ENCODE data around the gene ANXA1.
"Not testable (repeated sequence)": the region's sequence is repeated elsewhere in the genome, so short reads cannot be mapped to it uniquely, and the experiment has no call there.

The ANXA1 gene

DNA sequence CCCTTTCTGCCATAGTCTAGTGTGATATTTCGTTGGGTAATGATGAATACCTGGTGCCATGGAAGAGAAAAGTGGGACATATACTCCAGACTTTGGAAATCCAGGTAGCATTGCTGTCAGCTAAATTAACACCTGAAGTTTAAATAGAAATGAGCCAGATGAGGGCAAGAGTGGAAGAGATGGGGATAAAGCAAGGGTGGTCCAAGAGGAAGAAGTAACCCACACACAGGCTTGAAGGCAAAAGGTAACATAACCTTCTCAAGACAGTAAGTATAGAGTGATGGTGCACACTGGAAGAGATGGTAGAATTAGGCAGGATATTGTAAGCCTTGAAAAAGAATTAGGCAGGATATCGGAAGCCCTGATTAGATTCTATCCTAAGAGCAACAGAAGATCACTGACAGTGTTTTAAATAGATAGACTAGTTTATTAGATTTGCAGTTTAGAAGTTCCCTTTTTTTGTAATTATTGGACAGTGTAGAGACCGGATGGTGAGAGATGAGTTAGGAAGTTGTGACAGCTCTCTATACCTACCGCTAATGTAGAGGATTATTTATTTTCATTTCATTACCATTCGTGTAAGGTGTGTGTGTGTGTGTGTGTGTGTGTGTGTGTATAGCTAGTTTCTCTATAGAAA, 16.8 kb downstream of the ANXA1 start:
- no peak for DNase-seq (ENCODE audit: low read depth in 2 of 2)

DNA sequence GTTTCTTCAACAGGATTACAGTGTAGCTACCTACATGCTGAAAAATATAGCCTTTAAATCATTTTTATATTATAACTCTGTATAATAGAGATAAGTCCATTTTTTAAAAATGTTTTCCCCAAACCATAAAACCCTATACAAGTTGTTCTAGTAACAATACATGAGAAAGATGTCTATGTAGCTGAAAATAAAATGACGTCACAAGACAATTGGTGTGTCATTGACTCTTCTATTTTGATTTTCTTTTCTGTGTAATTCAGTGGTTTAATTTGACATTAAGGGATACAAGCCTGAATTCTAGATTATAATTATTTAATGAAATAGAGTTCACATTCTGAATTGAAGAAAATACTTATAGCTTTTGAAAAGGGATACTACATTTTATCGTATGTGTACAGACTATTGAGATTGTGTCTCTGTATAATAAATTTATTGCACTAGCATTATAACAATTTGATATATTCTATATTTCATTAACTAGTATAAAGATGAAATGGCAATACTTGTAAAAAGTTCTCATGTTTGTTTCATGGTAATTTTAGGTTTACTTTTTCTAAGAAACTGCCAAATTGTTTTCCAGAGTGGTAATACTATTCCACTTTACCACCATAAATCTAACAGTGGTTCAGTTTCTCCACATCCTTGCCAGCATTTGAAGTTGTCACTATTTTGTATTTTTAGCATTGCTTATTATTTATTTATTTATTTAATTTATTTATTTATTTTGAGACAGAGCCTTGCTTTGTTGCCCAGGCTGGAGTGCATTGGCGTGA, 18.7 kb downstream of the ANXA1 start:
- no peak for DNase-seq (ENCODE audit: low read depth in 2 of 2)

DNA sequence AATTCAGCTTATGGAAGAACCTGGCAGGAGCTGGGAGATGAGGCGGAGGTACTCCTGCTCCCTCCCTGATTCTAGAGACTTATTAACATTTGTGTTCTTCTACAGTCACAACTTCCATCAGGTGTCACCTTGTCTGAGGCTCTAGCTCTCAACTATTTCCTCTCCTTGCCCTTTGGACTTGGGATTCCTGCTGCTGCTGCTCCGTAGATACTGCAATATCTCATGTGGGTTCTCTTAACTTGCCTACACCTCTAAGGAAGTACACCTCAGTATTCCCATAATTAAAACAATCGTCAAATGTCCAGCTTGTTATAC, 21.2 kb downstream of the ANXA1 start:
- DNase-seq (ENCODE audit: low read depth in 2 of 2) = no peak

DNA sequence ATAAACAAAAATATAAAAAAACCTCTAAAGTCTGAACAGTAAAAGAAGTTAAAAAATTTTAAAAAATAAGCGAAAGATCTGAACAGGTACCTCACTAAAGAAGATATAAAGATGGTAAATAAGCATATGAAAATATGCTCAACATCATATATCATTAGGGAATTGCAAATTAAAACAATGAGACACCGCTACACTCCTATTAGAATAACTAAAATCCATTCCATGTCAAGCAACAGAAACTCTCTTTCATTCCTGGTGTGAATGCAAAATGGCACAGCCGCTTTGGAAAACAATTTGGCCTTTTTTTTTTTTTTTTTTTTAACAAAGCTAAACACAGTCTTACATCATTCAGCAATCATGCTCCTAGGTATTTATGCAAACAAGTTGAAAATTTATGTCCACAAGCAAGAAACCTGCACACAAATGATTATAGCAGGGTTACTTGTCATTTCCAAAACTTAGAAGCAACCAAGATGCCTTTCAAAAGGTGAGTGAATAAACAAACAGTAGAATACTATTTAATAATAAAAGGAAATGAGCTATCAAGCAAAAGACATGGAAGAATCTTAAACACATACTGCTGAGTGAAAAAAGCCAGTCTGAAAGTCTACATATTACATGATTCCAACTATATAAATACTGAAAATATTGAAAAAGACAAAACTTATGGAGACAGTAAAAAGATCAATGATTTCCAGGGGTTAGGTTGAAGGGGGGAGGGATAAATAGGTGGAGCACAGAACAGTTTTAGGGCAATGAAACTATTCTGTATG, 22.1 kb downstream of the ANXA1 start:
- DNase-seq (ENCODE audit: low read depth in 2 of 2) = no peak

DNA sequence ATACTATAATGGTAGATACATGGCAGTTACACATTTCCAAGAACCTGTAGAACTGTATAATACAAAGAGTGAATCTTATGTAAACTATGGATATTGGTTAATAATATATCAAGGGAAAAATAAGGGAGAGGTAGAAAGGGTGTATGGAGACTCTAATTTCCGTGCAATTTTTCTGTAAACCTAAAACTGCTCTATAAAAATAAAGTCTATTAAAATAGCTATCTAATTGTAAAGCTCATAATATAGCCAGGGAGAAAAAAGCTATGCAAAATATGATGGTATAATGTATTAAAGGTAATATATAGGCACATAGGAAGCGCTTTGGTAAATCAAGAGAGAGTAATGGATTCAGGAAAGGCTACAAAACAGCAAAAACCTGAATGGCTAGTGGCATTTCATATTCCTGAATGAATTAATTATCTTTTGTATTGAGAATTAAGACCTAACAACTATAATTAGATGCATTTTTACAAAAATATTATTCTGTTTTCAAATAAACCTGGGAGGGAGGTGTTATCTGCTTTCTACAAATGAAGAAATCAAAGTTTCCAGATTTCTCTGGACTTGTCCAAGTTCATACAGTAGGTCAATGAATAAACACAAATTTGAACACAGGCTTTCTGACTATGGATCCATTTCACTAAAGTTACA, 22.8 kb downstream of the ANXA1 start:
- DNase-seq (ENCODE audit: low read depth in 2 of 2) = no peak

DNA sequence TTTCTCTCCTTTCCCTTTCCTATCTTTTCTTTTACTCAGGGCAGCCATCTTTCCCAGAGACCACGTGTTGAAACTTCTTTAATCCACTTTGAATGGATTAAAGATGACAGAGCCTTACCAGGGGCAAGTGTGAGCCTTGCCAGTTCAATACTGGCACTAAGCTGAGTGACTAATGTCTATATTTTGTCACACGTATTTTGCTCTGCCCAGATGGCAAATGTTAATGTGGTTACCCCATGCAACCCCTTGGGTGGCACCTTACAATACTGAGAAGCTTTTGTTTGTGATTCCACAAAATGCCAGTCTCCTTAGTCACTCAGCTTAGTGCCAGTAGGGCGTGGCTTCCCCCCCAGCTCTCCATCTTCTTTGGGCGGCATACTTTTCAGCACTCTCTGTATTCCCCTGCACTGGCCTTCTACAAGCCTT, 24.8 kb downstream of the ANXA1 start:
- DNase-seq (ENCODE audit: low read depth in 2 of 2) = no peak

DNA sequence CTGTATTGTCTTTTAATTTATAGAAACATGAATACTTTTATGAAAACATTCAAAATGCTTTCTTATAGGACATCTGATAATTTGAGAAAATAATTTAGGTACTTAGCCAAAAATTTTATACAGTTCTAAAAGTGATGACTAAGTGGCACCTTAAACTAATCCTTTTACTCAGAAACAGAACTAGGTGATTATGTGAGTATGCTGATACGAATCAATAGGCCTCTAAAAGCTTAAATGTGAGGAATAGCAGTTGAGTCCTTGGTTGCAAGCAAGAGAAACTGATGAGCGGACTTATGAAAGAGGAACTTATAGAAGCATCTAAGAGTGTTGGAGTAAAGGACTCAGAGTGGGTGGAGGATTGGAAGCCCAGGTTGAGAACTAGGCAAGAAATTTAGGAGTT, 26.4 kb downstream of the ANXA1 start:
- no peak for DNase-seq (ENCODE audit: low read depth in 2 of 2)

DNA sequence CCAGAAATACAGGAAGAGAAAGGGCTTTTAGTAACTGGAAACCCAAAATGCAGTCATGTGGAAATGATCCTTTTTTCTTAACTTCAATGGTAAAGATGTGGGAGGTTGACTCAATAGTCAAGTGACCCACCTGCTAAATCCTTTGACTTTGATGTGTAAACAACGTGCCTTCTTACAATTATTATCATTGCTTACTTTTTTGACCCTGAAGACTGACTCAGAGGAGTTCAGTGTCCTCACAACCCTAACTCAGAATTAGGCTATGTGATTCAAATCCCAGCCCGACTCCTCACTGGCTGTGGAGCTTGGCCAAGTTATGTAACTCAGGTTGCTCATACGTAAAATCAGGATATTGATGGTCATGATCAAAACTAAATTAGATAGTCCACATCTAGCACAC, 27.9 kb downstream of the ANXA1 start:
- no peak for DNase-seq (ENCODE audit: low read depth in 2 of 2)

DNA sequence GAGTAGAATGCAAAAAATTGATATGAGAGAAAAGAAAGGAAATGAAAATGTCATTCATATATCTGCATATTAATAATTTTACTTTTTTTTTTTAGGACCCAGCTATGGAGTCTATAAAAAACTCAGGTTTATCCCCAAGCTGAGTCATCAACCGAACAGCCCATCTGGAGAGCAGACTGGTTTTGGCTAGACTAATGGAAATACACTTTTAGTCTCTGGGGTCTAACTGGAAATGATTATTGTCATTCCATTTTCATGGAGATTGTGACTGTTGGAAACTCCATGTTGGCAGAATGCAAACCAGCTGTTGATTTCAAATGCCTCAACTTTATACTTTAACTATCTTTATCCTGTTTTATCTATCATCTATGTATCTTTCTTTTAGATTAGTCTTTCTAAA, 28.7 kb downstream of the ANXA1 start:
- no peak for DNase-seq (ENCODE audit: low read depth in 2 of 2)

DNA sequence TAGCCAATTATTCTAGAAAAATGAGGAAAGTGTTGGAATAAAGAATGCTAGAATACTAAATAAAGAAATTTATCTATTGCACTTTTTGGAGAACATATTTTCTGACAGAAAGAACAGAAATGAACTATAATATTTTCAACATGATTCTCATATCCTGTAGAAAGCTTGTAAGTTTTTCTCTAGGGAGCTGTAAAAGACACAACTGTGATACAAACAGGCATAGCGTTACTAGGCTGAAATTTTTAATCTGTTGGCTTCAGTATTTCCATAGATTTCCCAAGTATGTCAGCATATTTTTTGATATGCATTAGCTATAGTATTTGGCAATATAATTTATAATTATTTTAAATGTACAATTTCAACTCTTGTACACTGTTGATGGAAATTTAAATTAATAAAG, 31.3 kb downstream of the ANXA1 start:
- no peak for DNase-seq (ENCODE audit: low read depth in 2 of 2)

DNA sequence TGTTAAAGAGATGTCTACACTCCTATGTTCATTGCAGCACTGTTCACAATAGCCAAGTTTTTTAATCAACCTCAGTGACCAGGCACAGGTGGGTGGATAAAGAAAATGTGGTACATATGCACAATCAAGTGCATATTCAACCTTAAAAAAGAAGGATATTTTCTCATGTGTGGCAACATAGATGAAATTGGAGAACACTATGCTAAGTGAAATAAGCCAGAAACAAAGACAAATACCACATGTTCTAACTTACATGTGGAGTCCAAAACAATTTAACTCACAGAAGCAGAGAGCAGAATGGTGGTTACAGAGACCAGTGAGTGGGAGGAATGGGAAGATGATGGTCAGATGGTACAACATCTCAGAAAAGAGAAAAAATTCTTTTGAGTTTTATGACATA, 31.8 kb downstream of the ANXA1 start:
- DNase-seq (ENCODE audit: low read depth in 2 of 2) = no peak

DNA sequence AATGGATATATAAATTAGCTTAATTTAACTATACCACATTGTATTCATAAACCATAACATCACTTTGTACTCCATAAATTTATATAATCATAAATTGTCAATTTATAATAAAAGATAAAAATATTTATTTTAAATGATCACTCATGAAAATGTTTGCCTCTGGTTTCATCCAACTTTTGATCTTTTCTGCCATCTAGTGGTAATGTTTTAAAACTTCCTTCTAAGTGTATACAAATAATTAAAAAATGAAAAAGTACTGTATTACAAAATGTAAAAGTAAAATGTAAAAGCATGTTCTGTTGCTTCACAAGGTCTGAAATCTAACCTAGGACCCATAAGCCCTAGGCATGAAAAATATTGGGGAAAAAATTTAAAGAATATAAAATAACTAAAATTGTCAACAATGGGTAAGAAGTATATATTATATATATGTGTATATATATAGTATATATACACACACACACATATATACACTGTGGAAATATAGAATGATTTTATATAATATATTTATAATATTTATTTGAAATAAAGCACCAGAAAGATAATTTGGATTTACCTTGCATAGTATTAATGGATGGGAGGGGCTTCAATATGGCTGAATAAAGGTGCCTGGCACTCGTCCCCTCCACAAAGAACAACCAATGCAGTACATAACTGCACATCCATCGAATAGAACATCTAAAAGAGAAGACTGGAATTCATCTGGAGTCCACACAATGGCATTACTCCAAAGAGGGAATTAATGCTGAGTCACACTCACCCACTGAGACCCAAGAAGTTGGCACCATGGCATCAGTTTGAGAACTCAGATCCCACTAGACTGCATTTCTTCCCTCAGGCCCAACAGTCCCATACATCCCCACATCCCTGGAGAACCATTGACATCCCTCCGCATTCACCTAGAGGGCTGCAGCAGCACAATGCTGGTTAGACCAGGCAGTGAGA, 32.5 kb downstream of the ANXA1 start:
- DNase-seq (ENCODE audit: low read depth in 2 of 2) = no peak

DNA sequence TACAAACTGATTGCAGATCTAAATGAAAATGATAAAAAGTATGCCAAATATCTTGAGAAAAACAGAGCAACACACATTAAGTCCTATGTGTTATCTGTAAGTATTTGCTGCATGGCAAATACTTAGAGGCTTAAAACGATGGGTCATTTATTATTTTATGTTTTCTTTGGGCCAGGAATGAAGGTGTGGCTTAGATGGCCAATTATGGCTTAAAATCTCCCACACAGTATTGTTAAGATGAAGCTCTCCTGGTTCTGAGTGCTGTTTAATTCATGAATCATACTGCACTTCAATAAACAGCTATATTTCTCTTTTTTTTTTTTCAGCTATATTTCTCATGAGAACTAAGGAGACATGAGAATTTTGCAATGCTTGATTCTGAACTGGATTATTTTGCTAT, 39.4 kb downstream of the ANXA1 start:
- not testable (repeated sequence) for DNase-seq (ENCODE audit: low read depth in 2 of 2)

DNA sequence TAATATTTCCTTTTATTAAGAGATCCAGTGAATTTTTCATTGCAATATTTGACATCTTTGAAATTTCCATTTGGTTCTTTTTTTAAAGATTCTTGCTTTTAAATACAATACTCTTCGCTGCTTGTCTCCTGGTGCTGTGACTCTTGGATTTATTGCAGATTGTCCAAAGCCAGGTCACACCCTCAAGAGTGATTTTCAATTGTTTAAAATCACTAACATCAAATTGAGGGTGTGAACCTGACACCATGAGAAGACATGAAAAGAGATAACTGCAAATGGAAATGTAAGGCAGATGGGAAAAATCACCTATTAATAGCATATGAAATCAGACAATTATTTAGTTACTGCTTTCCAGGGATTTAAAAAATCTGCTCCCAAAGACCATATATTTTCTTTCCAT, 42.6 kb downstream of the ANXA1 start:
- DNase-seq (ENCODE audit: low read depth in 2 of 2) = no peak

DNA sequence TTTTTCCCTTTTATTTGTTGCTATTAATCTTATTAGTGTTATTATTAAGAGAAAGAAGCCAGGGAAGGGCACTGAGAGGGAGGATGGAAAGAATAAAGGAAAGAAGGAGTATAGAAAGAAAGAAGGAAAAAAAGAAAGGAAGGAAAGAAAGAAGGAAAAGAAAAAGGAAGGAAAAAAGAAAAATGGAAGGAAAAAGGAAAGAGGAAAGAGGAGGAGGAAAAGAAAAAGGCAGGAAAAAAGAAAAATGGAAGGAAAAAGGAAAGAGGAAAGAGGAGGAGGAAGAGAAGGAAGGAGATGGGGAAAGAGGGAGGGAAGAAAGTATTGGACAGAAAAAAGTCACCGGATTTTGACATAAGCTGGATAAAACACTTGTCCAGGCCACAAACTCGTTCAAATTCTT, 47.8 kb downstream of the ANXA1 start:
- no peak for DNase-seq (ENCODE audit: low read depth in 2 of 2)

DNA sequence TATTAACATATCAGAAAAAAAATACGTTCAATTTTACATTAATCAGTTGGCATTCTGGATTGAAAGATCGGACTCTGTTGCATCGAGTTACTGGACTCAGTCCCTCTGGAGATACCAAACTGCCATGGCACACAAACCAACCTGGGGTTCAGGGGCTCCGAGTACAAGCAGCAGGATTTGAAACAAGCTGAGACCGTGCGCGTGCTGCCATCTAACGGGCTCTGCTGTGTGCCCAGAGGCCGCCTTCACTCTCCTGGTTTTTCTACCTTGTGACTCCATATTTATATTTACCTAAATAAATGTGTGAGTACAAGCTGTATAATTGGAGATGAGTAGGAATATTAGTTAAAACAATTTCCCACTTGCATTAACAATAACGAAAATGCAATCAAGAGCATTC, 48.2 kb downstream of the ANXA1 start:
- DNase-seq (ENCODE audit: low read depth in 2 of 2) = no peak

DNA sequence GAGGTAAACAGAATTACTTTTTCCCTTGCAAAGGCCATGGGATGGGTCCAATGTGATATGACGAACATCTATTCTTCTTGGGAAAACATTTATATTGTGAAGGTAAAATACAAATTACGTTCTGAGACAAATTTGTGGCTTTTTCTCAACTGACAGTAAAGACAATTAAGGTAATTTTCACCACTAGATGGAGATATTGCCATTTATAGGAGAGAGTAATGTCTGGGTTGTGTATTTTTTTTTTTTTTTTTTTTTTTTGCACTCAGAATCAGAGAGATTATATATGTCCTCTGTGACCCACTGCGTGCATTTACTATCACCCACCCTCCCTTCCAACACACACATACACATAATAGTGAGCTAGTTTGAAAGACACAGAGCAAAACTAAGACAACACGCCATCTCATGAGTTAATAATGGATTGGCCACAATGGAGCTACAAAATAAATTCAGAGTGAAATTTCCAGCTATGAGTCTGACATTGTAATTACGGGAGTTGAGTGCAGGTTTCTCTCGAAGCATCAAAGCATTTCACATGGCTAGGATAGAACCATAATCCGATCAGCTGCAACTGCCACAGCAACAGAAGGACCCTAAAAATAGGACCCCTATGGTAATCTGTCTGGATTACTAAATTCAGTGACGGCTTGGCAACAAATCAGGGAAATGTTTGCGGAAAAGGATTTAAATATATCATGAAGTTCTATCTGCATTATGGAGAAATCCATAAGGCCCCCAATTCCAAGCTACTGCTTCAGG, 49.2 kb downstream of the ANXA1 start:
- no peak for DNase-seq (ENCODE audit: low read depth in 2 of 2)

DNA sequence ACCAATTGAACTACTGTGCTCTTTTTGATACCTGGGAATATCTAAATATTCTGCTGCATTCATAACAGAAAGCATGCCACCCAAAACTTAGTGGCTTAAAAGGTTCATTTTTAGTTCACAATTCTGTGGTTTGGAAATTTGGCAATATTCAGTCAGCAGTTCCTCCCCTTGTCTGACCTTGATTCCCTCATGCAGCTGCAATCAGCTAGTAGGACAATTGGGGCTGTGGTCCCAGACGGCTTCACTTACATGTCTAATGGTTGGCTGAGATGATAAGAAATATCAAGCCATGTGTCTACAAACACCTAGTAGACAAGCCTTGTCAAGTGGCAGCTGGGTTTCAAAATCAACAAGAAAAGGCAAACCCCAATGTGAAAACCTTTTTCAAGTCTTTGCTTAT, 51.3 kb downstream of the ANXA1 start:
- no peak for DNase-seq (ENCODE audit: low read depth in 2 of 2)

DNA sequence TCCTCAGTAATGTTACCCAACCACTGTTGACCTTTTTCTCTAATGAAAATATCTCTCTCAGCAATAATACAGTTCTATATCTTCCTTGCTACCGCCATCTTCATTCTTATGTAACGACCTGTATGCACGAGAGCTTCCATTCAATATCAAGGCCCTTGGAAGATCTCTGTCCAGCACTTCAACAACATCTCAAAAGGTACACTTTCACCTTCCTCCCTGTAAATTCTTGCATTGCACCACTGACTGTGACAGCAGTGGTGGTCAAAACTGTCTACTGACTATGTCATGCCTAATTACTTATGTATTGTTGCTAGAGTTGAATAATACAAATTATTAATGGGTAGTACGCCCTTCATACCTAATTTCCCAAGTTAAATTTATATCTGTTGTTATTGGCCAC, 53.3 kb downstream of the ANXA1 start:
- DNase-seq (ENCODE audit: low read depth in 2 of 2) = no peak

DNA sequence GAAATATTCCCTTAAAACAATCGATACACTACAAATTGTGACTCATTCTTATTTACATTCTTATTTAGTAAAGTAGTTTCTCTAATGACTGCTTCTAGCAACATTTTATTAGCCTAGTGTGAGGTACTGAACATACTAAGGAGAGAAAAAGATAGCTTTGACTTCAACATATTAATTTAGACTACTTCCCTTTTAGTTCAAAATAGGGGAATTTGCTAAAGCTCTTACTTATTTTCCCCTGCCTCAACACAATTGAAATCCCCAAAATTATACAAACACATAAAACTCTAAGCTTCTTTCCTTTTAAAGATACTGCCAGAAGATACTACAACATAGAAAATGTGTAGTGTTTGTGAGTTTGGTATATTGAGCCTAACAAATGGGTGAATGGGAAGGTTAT, 55.2 kb downstream of the ANXA1 start:
- no peak for DNase-seq (ENCODE audit: low read depth in 2 of 2)

All from activated CD4-positive, alpha-beta T cell treated with anti-CD3 and anti-CD28 coated beads for 24 hours (primary cell).